Progenitor cell of endocrine pancreas (in vitro differentiated cells): Measurements from ENCODE around the gene RUNX3. TPM values are rescaled to one million over a fixed set of nuclear protein-coding genes. Genes with fewer than 3 reads are reported as not detected.
A peak's percentile ranks its signal among the peaks of the same experiment; 100 is the strongest.

Source experiments
- DNase-seq: peaks from one replicate; pipeline ENCODE4 v3.0.0; 2021; ENCODE audit warnings: low spot score; ENCODE audit not compliant: unreplicated experiment
- H3K27ac Mint-ChIP-seq: 2 replicates; pipeline ENCODE4 v1.8.0; 2021; ENCODE audit warnings: mild to moderate bottlenecking, moderate library complexity, mixed read lengths
- H3K27me3 Mint-ChIP-seq: 2 replicates; pipeline ENCODE4 v1.8.0; 2021; ENCODE audit warnings: mixed read lengths
- H3K36me3 Mint-ChIP-seq: 2 replicates; pipeline ENCODE4 v1.8.0; 2022; ENCODE audit warnings: mixed read lengths; ENCODE audit not compliant: insufficient read depth
- H3K4me1 Mint-ChIP-seq: 2 replicates; pipeline ENCODE4 v1.8.0; 2021; ENCODE audit warnings: low read depth, mixed read lengths
- H3K4me3 Mint-ChIP-seq: 2 replicates; pipeline ENCODE4 v1.8.0; 2021; ENCODE audit warnings: low read depth, mild to moderate bottlenecking, moderate library complexity, mixed read lengths
- H3K9me3 Mint-ChIP-seq: 2 replicates; pipeline ENCODE4 v1.8.0; 2021; ENCODE audit warnings: low read depth, mixed read lengths
- total RNA-seq: library from RNA; stranded (reverse); gene quantifications from 2 replicates; pipeline ENCODE4 v1.2.1, GENCODE V29; 2021
- TF ChIP-seq, protein P1 (sequence below): fragments of 200-600 bp; sonication (generic); IDR thresholded peaks from one replicate; pipeline ENCODE4 v1.5.0; 2021; ENCODE audit warnings: antibody characterized with exemption, mild to moderate bottlenecking; ENCODE audit not compliant: unreplicated experiment

Gene RUNX3
- total RNA-seq, 1 donor from 2014 or later = not detected

DNA sequence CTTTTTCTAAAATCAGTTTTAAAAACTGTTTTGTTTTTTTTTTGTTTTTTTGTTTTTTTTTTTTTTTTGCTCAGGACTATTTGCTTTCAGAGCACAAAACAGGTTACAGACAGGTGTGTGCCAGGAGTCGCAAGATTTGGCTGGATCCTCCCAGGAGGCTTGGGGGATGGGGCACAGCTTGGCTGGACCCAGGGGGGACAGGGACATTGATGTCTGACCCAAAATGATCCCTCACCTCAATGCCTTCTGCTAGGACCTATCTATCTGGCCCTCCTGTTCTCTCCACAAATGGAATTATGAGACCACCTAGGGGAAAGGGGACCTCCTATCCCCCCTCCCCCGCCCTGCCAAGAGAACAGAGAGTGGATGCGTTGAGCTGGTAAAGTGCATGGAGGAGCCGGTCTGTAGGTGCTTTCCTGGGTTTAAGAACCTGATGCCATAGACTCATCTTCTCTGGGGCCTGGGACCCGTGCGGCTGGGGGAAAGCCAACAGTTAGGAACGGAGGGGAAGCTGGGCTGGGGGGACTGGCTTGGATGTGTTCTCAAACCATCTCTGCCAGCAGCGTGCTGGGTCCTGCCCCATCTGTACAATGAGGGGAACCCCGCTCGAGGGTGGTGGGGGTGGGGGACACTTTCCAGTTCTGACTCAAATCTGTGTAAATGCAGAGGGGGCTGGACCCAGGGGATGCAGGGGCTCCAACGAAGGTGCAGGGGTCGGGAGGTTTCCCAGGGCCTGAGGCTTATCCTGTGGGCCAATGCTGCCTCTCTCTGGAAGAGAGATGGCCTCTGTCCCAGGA, 28.9 kb downstream of the RUNX3 start:
- Mint-ChIP-seq H3K27ac (no peak overlapping the region), H3K9me3 (no peaks in the 10 kb centered on the region), H3K36me3 (no peaks in the 10 kb centered on the region), H3K4me3 (no peak overlapping the region), H3K4me1 (no peaks in the 10 kb centered on the region), H3K27me3 (peaks cover 19% of the 10 kb centered on the region)
- no peak for DNase-seq
- TF ChIP-seq, protein P1, sequence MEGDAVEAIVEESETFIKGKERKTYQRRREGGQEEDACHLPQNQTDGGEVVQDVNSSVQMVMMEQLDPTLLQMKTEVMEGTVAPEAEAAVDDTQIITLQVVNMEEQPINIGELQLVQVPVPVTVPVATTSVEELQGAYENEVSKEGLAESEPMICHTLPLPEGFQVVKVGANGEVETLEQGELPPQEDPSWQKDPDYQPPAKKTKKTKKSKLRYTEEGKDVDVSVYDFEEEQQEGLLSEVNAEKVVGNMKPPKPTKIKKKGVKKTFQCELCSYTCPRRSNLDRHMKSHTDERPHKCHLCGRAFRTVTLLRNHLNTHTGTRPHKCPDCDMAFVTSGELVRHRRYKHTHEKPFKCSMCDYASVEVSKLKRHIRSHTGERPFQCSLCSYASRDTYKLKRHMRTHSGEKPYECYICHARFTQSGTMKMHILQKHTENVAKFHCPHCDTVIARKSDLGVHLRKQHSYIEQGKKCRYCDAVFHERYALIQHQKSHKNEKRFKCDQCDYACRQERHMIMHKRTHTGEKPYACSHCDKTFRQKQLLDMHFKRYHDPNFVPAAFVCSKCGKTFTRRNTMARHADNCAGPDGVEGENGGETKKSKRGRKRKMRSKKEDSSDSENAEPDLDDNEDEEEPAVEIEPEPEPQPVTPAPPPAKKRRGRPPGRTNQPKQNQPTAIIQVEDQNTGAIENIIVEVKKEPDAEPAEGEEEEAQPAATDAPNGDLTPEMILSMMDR = no peak

- Mint-ChIP-seq H3K27me3 (peaks cover 20% of the 10 kb centered on the region), H3K4me3 (no peak overlapping the region), H3K4me1 (no peaks in the 10 kb centered on the region), H3K27ac (no peak overlapping the region), H3K36me3 (no peaks in the 10 kb centered on the region), H3K9me3 (no peaks in the 10 kb centered on the region)
- TF ChIP-seq, protein P1 = no peak
- no peak for DNase-seq
These were observed 29.6 kb downstream of the RUNX3 start for GRCh38 chr1:24900486-24900849.

- H3K36me3 Mint-ChIP-seq = no peaks in the 10 kb centered on the region
- H3K4me1 Mint-ChIP-seq = no peaks in the 10 kb centered on the region
- TF ChIP-seq, protein P1 = no peak
- H3K27ac Mint-ChIP-seq = no peak overlapping the region
- DNase-seq = no peak
- no peaks in the 10 kb centered on the region for H3K9me3 Mint-ChIP-seq
- H3K4me3 Mint-ChIP-seq = no peak overlapping the region
- peaks cover 20% of the 10 kb centered on the region for H3K27me3 Mint-ChIP-seq
These were observed 30.2 kb downstream of the RUNX3 start for GRCh38 chr1:24899581-24900485.

DNA sequence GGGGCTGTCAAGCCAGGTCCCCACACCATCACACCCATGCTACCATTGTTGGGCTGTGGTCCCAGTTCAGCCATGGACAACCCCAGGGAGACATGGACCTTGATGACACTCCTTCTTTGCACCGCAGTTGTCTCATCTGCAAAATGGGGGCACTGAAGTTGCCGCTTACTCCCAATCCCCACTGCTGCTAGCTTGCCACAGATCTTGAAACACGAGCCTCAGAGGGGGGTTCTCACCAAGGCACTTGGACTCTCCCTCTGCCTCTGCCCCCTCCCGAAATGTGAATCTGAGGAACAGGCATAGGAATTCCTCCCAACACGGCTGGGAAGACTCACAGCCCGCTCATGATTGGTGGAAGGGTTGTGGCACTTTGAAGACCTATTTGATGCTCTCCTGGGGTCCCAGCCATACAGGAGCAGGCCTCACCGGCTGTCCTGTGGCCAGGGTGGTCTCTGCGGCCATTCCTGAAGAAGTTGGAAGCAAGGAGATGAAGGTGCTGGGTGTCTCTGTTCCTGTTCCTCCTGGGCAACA, 31.1 kb downstream of the RUNX3 start:
- no peak overlapping the region for H3K4me3 Mint-ChIP-seq
- peaks cover 20% of the 10 kb centered on the region for H3K27me3 Mint-ChIP-seq
- H3K36me3 Mint-ChIP-seq = no peaks in the 10 kb centered on the region
- DNase-seq = no peak
- H3K9me3 Mint-ChIP-seq = no peaks in the 10 kb centered on the region
- TF ChIP-seq, protein P1 = no peak
- H3K27ac Mint-ChIP-seq = no peak overlapping the region
- no peaks in the 10 kb centered on the region for H3K4me1 Mint-ChIP-seq

- H3K27ac Mint-ChIP-seq = no peak overlapping the region
- H3K9me3 Mint-ChIP-seq = no peaks in the 10 kb centered on the region
- peaks cover 20% of the 10 kb centered on the region for H3K27me3 Mint-ChIP-seq
- H3K4me3 Mint-ChIP-seq = no peak overlapping the region
- TF ChIP-seq, protein P1 = peak; percentile 81
- DNase-seq = peak; percentile 53
- no peaks in the 10 kb centered on the region for H3K4me1 Mint-ChIP-seq
- H3K36me3 Mint-ChIP-seq = no peaks in the 10 kb centered on the region
These were observed 31.7 kb downstream of the RUNX3 start for GRCh38 chr1:24898152-24898908.
